HCT116 (cell line): Measurements from ENCODE around the gene BICRA. TPM values are rescaled to one million over a fixed set of nuclear protein-coding genes. Genes with fewer than 3 reads are reported as not detected.

Experiments used
- ATAC-seq: fragments of 200-7000 bp; cut with Tn5 transposase; 2 replicates; pipeline ENCODE4 v1.9.1; 2020; ENCODE audit warnings: mild to moderate bottlenecking, moderate library complexity
- BruUV-seq: library from RNA; stranded (reverse); fragments of 400-500 nt; replicated peaks from 2 replicates; lab custom pipeline; 2021; lab: Mats Ljungman, UMichigan
- CTCF ChIA-PET: fragments of 300-600 bp; sonication (Branson Sonifier 250); formaldehyde crosslinking; loops from one replicate; lab custom pipeline; 2021; ENCODE audit warnings: antibody characterized with exemption; lab: Charles Lee
- POLR2A ChIA-PET: fragments of 300-600, 350-600 bp; sonication (Branson Sonifier 250); formaldehyde crosslinking; loops from one replicate; lab custom pipeline; 2021; ENCODE audit warnings: antibody characterized with exemption; lab: Charles Lee
- RAD21 ChIA-PET, 2 experiments: fragments of 300-600 bp; sonication (Branson Sonifier 250); formaldehyde crosslinking; loops; one replicate each; lab custom pipeline; 2023; ENCODE audit warnings: low total read pairs in 2 of 2; ENCODE audit not compliant: uncharacterized antibody in 2 of 2, unreplicated experiment in 2 of 2, low non-redundant PET in 1 of 2; lab: Charles Lee
- DNase-seq: peaks from one replicate; pipeline ENCODE4 v3.0.0-alpha.2; 2010; ENCODE audit warnings: low read depth, low spot score
- H2AFZ ChIP-seq: fragments of 200-600 bp; shearing (Covaris generic), sonication (generic); 2 replicates; pipeline ENCODE4 v1.6.1; 2017; ENCODE audit warnings: low read depth, mixed run types, mixed read lengths, antibody characterized with exemption, low read length; ENCODE audit not compliant: poor library complexity, severe bottlenecking
- H3K27ac ChIP-seq: 2 replicates; pipeline ENCODE4 v1.5.1; 2012; ENCODE audit warnings: low read depth, low read length
- H3K27me3 ChIP-seq: fragments of 200-600 bp; sonication (generic); 2 replicates; pipeline ENCODE4 v1.6.1; 2016; ENCODE audit warnings: mixed run types, low read length, mixed read lengths; ENCODE audit not compliant: insufficient read depth
- H3K36me3 ChIP-seq, 2 experiments: fragments of 200-500 bp in 1 of 2; fragments of 200-600 bp in 1 of 2; sonication (Bioruptor generic) in 1 of 2; sonication (generic) in 1 of 2; 2 replicates each; pipeline versions ENCODE4 v1.5.1 to v1.6.1; 2014 to 2016; ENCODE audit warnings: low read length in 2 of 2, inconsistent platforms in 1 of 2, mixed read lengths in 1 of 2, mixed run types in 1 of 2; ENCODE audit not compliant: insufficient read depth in 2 of 2, control insufficient read depth in 1 of 2
- H3K4me1 ChIP-seq, 2 experiments: fragments of 200-600 bp in 1 of 2; sonication (generic) in 1 of 2; 2 replicates each; pipeline versions ENCODE4 v1.5.1 to v1.6.1; 2012 to 2017; ENCODE audit warnings: low read length in 2 of 2, inconsistent platforms in 1 of 2, mild to moderate bottlenecking in 1 of 2, mixed read lengths in 1 of 2, mixed run types in 1 of 2, moderate library complexity in 1 of 2; ENCODE audit not compliant: insufficient read depth in 2 of 2, control insufficient read depth in 1 of 2
- H3K4me2 ChIP-seq: fragments of 200-600 bp; sonication (generic); 2 replicates; pipeline ENCODE4 v1.6.1; 2017; ENCODE audit warnings: mixed run types, low read length, mixed read lengths
- H3K4me3 ChIP-seq, 2 experiments: fragments of 200-600 bp in 1 of 2; sonication (generic) in 1 of 2; replicated peaks in 1 of 2; 2 replicates each; pipeline ENCODE4 v1.5.1; 2011 to 2016; ENCODE audit warnings: low read length in 2 of 2, control low read depth in 1 of 2, low read depth in 1 of 2, mild to moderate bottlenecking in 1 of 2, mixed read lengths in 1 of 2, mixed run types in 1 of 2
- H3K79me2 ChIP-seq: fragments of 200-600 bp; sonication (generic); 2 replicates; pipeline ENCODE4 v1.6.1; 2017; ENCODE audit warnings: mild to moderate bottlenecking, mixed run types, low read length, moderate library complexity, mixed read lengths; ENCODE audit not compliant: insufficient read depth
- H3K9ac ChIP-seq: fragments of 200-600 bp; sonication (generic); 2 replicates; pipeline ENCODE4 v1.6.1; 2016; ENCODE audit warnings: low read length, mixed read lengths
- H3K9me2 ChIP-seq: fragments of 200-600 bp; sonication (generic), shearing (Covaris generic); 2 replicates; pipeline ENCODE4 v1.6.1; 2017; ENCODE audit warnings: mixed run types, mild to moderate bottlenecking, moderate library complexity; ENCODE audit not compliant: insufficient read depth
- H3K9me3 ChIP-seq, 2 experiments: fragments of 200-500 bp in 1 of 2; fragments of 200-600 bp in 1 of 2; sonication (Bioruptor generic) in 1 of 2; sonication (generic) in 1 of 2; 2 replicates each; pipeline ENCODE4 v1.6.1; 2014 to 2017; ENCODE audit warnings: low read length in 2 of 2, mixed read lengths in 2 of 2, inconsistent platforms in 1 of 2, low read depth in 1 of 2, mild to moderate bottlenecking in 1 of 2, mixed run types in 1 of 2, moderate library complexity in 1 of 2; ENCODE audit not compliant: control insufficient read depth in 1 of 2, insufficient read depth in 1 of 2
- H4K20me1 ChIP-seq: fragments of 200-600 bp; sonication (generic), shearing (Covaris generic); 2 replicates; pipeline ENCODE4 v1.6.1; 2017; ENCODE audit warnings: mixed run types, mild to moderate bottlenecking, moderate library complexity; ENCODE audit not compliant: insufficient read depth
- CBX3 ChIP-seq: IDR thresholded peaks from 2 replicates; pipeline ENCODE4 v1.6.1; 2012; ENCODE audit warnings: low read depth
- CEBPB ChIP-seq: IDR thresholded peaks from 2 replicates; pipeline ENCODE4 v1.6.1; 2012; ENCODE audit warnings: low read depth
- ELF1 ChIP-seq: IDR thresholded peaks from 2 replicates; pipeline ENCODE4 v1.6.1; 2012; ENCODE audit warnings: low read depth, borderline replicate concordance
- EZH2 ChIP-seq: fragments of 200-600 bp; sonication (generic); IDR thresholded peaks from 2 replicates; pipeline ENCODE4 v1.6.1; 2017; ENCODE audit warnings: antibody characterized with exemption, mixed run types
- EZH2phosphoT487 ChIP-seq: fragments of 200-600 bp; IDR thresholded peaks from 2 replicates; pipeline ENCODE4 v1.6.1; 2018; ENCODE audit warnings: antibody characterized with exemption, borderline replicate concordance
- FOSL1 ChIP-seq: IDR thresholded peaks from 2 replicates; pipeline ENCODE4 v1.6.1; 2012; ENCODE audit warnings: low read depth
- JUND ChIP-seq: IDR thresholded peaks from 2 replicates; pipeline ENCODE4 v1.6.1; 2012
- POLR2A ChIP-seq: IDR thresholded peaks from 2 replicates; pipeline ENCODE4 v1.7.0; 2011; ENCODE audit warnings: borderline replicate concordance; ENCODE audit not compliant: insufficient read depth, insufficient read length; ENCODE audit errors: extremely low read depth
- POLR2AphosphoS5 ChIP-seq: IDR thresholded peaks from 2 replicates; pipeline ENCODE4 v1.6.1; 2011; ENCODE audit warnings: mild to moderate bottlenecking, low read depth, low read length, moderate library complexity
- SIN3A ChIP-seq: IDR thresholded peaks from 2 replicates; pipeline ENCODE4 v1.6.1; 2012; ENCODE audit warnings: low read depth
- SP1 ChIP-seq: IDR thresholded peaks from 2 replicates; pipeline ENCODE4 v1.6.1; 2012; ENCODE audit warnings: low read depth
- SRF ChIP-seq: IDR thresholded peaks from 2 replicates; pipeline ENCODE4 v1.6.1; 2012; ENCODE audit warnings: low read depth
- YY1 ChIP-seq: IDR thresholded peaks from 2 replicates; pipeline ENCODE4 v1.6.1; 2011; ENCODE audit warnings: low read length, low read depth, moderate library complexity, mild to moderate bottlenecking; ENCODE audit not compliant: insufficient replicate concordance; ENCODE audit errors: extremely low read depth
- ZNF274 ChIP-seq: fragments of 200-500 bp; sonication (Bioruptor generic); IDR thresholded peaks from 2 replicates; pipeline ENCODE4 v1.6.1; 2014; ENCODE audit warnings: mild to moderate bottlenecking, low read depth, low read length, inconsistent platforms
- intact Hi-C: fragments of 100-400 bp; cut with micrococcal nuclease; formaldehyde crosslinking; loops from 2 replicates; pipeline ENCODE4 v1.10.0; 2022
- total RNA-seq: library from RNA; stranded (reverse); gene quantifications from one replicate; pipeline ENCODE4 v1.2.1, GENCODE V29; 2021; ENCODE audit not compliant: unreplicated experiment
- TF ChIP-seq, protein P1 (sequence below): IDR thresholded peaks from 2 replicates; pipeline ENCODE4 v1.6.1; 2012
- TF ChIP-seq, protein P2 (sequence below): IDR thresholded peaks from 2 replicates; pipeline ENCODE4 v1.6.1; 2012; ENCODE audit warnings: low read depth
- TF ChIP-seq, protein P3 (sequence below): IDR thresholded peaks from 2 replicates; pipeline ENCODE4 v1.6.1; 2011; ENCODE audit warnings: mild to moderate bottlenecking, low read length, moderate library complexity; ENCODE audit not compliant: insufficient replicate concordance; ENCODE audit errors: extremely low read depth
- TF ChIP-seq, protein P4 (sequence below): IDR thresholded peaks from 2 replicates; pipeline ENCODE4 v1.6.1; 2012

Gene BICRA
- total RNA-seq, 1 experiment from 2014 or later = 11.3 TPM

DNA sequence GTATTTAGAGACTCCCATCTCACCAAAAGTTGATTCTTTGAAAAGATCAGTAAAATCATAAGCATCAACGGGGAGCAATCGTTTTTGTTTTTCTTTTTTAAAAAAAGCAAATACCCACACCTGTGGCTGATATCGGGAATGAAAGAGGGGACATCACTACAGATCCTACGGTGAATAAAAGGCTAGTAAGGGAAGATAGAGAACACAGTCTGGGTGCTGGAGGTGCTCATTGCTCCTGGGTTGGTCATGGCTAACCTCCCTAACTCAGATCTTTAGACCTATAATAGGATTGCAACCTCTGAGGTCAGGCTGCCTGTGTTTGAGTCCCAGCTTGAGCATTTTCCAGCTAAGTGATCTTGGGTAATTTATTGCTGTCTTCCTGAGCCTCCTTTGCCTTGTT, 105.4 kb downstream of the BICRA start:
- BruUV-seq = TSS peak; percentile 77
- H3K4me2 ChIP-seq = peak overlapping the region; percentile 89
- peaks cover 5 to 17% of the 10 kb centered on the region in 2 experiments; a peak in 3 of 4 replicates for H3K4me1 ChIP-seq
- no peaks in the 10 kb centered on the region for H3K27me3 ChIP-seq
- peak overlapping the region; percentile 89 for H3K9ac ChIP-seq
- no peaks in the 10 kb centered on the region for H4K20me1 ChIP-seq
- H3K79me2 ChIP-seq = peaks cover 44% of the 10 kb centered on the region
- H3K27ac ChIP-seq = peak overlapping the region; percentile 93; the same call in 1 of the 2 replicates
- ChIA-PET RAD21 (no interaction called here), POLR2A (interaction anchor here (0.7 to 3.5 kb wide), 2 partner anchors 9 to 29 kb away, joined by 3 to 32 read pairs; partner anchors contain the start of gene NOP53), CTCF (interaction anchor here (0.8 to 4.4 kb wide), 4 partner anchors 11 to 286 kb away, joined by 3 to 68 read pairs (median 36); partner anchors contain the start of gene NOP53)
- no peak for DNase-seq
- H2AFZ ChIP-seq = no peak overlapping the region
- peak overlapping the region; percentile 74 to 97 for H3K4me3 ChIP-seq
- H3K36me3 ChIP-seq = peaks cover 3 to 12% of the 10 kb centered on the region in 2 experiments; a peak in 1 of 4 replicates
- no peaks in the 10 kb centered on the region for H3K9me2 ChIP-seq
- no peaks in the 10 kb centered on the region for H3K9me3 ChIP-seq
- ATAC-seq = no peak
- TF ChIP-seq CEBPB = no peak
- no peak for TF ChIP-seq SRF
- TF ChIP-seq EZH2 = no peak
- no peak for TF ChIP-seq ZNF274
- no peak for TF ChIP-seq POLR2AphosphoS5
- TF ChIP-seq FOSL1 = no peak
- TF ChIP-seq, protein P1, sequence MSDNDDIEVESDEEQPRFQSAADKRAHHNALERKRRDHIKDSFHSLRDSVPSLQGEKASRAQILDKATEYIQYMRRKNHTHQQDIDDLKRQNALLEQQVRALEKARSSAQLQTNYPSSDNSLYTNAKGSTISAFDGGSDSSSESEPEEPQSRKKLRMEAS = no peak
- no peak for TF ChIP-seq CBX3
- no peak for TF ChIP-seq POLR2A
- TF ChIP-seq, protein P2, sequence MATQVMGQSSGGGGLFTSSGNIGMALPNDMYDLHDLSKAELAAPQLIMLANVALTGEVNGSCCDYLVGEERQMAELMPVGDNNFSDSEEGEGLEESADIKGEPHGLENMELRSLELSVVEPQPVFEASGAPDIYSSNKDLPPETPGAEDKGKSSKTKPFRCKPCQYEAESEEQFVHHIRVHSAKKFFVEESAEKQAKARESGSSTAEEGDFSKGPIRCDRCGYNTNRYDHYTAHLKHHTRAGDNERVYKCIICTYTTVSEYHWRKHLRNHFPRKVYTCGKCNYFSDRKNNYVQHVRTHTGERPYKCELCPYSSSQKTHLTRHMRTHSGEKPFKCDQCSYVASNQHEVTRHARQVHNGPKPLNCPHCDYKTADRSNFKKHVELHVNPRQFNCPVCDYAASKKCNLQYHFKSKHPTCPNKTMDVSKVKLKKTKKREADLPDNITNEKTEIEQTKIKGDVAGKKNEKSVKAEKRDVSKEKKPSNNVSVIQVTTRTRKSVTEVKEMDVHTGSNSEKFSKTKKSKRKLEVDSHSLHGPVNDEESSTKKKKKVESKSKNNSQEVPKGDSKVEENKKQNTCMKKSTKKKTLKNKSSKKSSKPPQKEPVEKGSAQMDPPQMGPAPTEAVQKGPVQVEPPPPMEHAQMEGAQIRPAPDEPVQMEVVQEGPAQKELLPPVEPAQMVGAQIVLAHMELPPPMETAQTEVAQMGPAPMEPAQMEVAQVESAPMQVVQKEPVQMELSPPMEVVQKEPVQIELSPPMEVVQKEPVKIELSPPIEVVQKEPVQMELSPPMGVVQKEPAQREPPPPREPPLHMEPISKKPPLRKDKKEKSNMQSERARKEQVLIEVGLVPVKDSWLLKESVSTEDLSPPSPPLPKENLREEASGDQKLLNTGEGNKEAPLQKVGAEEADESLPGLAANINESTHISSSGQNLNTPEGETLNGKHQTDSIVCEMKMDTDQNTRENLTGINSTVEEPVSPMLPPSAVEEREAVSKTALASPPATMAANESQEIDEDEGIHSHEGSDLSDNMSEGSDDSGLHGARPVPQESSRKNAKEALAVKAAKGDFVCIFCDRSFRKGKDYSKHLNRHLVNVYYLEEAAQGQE = no peak
- TF ChIP-seq, protein P3, sequence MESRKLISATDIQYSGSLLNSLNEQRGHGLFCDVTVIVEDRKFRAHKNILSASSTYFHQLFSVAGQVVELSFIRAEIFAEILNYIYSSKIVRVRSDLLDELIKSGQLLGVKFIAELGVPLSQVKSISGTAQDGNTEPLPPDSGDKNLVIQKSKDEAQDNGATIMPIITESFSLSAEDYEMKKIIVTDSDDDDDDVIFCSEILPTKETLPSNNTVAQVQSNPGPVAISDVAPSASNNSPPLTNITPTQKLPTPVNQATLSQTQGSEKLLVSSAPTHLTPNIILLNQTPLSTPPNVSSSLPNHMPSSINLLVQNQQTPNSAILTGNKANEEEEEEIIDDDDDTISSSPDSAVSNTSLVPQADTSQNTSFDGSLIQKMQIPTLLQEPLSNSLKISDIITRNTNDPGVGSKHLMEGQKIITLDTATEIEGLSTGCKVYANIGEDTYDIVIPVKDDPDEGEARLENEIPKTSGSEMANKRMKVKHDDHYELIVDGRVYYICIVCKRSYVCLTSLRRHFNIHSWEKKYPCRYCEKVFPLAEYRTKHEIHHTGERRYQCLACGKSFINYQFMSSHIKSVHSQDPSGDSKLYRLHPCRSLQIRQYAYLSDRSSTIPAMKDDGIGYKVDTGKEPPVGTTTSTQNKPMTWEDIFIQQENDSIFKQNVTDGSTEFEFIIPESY = no peak
- no peak for TF ChIP-seq YY1
- no peak for TF ChIP-seq EZH2phosphoT487
- TF ChIP-seq ELF1 = no peak
- no peak for TF ChIP-seq SP1
- TF ChIP-seq JUND = no peak
- TF ChIP-seq, protein P4, sequence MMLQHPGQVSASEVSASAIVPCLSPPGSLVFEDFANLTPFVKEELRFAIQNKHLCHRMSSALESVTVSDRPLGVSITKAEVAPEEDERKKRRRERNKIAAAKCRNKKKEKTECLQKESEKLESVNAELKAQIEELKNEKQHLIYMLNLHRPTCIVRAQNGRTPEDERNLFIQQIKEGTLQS = no peak
- TF ChIP-seq SIN3A = no peak
- intact Hi-C loops = no loop called here
